HG03039 (cell line): Measurements from ENCODE around the gene LDLRAD4.
A peak's percentile ranks its signal among the peaks of the same experiment; 100 is the strongest.

Source experiments
- ATAC-seq: cut with Tn5 transposase; IDR thresholded peaks from one replicate; pipeline ENCODE4 v1.9.1; 2021; ENCODE audit warnings: mild to moderate bottlenecking, moderate library complexity; ENCODE audit not compliant: unreplicated experiment

Gene LDLRAD4

DNA sequence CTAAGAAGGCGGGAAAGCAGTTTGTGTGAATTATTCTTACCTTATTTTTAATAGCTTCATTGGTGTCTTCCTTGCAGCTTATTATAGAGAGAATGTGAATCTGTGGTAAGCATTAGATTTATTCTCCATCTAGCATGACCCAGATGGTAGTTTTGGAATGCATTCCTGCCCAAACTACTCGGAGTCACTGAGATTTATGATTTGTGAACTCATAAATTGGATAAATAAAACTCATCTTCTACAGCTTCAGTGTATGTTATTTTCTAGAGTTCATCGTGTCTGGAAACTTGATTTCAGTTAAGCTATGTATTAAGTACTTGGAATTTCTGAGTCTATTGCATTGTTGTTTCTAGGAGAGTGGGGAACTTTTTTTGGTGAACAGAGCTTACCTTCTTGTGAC is 337.3 kb downstream of the LDLRAD4 start:
- ATAC-seq = no peak

DNA sequence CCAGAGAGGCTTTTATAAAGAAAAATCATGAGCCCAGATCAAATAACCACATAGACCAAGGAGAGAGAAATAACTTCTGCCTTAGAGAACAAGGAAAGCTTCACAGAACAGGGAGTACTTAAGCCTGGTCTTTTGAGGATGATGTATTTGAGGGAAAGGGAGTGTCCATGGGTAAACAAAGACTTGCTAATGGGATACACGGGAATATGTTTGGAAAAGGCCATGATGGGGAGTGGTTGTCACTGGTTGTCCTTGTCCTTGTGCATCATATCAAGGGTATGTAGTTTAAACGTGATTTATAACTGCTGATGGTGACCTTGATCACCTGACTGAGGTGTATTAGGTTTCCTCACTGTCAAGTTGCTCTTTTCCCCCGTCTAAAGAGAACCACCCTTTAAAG is 337.9 kb downstream of the LDLRAD4 start:
- no peak for ATAC-seq

DNA sequence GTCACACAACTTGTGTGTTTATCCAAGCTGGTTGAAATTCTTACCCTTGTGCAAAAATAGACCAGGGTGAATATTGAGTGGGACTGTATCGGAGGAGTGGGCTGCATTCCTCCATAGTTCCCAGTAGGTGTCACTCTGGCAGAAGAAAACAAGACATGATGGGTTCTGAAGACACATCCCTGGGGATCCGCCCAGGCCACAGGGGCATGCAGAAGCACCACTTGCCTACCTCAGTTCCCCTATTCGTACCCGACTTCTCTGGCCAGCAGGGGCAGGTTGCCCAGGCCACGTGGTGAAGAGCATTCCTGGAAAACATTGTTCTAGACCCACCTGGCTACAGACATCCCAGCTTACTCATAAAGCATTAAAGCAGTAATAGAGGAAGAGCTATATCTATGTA is 339.6 kb downstream of the LDLRAD4 start:
- ATAC-seq = no peak

DNA sequence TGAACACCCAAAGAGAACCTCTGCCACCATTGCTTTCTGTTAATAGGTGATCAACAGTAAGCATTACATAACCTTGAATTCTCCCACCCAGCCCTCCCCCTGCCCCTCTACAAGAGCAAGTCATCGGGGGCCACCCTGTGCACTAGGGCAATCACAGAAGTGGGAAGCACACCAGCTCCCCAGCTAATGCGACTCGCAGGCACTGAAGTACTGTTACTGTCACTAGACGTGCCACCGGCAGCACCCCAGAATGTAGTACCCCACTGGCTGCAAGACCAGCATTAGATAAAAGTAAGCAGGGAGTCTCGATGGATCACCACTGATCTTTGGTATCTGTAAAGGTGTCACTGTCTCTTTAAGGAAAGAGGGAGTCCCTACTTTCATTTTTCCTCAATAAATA is 340.2 kb downstream of the LDLRAD4 start:
- no peak for ATAC-seq

DNA sequence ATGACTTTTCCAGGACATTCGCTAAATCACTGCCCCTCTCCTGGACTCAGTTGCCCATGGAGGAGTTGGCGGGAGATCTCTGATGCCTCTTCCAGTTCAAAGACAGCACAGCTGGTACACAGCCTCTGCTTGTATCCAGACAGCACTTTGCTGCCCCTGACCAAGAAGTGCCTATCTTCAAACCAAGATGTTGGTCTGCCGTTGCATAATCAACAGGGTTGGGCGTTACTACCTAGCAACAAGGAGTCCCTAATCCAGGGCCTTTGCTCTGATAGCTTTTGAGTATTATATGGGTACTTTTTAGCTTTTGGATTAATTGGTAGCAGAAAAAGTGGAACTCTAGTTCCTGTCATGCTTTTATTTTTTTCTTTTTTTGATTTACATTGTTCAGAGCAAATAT is 341.2 kb downstream of the LDLRAD4 start:
- no peak for ATAC-seq

DNA sequence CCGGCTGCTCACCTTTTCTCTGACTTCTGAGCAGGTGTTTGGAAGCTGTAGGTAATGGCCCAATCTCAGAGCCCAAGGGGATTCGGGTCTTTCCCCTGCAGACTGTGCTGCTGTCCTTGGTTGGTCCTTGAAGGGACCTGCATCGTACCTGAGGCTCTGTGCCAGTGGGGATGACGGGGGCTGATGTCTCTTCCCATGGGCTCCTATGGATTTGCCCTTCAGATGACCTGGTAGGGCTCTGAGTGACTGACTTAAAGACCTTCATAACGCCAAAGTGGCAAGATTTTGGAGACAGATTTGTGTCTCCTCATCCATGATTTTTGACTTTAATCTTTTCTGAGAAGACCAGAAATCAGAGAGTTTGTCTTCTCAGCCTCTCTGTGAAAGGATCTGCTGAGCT is 341.7 kb downstream of the LDLRAD4 start:
- ATAC-seq = no peak

DNA sequence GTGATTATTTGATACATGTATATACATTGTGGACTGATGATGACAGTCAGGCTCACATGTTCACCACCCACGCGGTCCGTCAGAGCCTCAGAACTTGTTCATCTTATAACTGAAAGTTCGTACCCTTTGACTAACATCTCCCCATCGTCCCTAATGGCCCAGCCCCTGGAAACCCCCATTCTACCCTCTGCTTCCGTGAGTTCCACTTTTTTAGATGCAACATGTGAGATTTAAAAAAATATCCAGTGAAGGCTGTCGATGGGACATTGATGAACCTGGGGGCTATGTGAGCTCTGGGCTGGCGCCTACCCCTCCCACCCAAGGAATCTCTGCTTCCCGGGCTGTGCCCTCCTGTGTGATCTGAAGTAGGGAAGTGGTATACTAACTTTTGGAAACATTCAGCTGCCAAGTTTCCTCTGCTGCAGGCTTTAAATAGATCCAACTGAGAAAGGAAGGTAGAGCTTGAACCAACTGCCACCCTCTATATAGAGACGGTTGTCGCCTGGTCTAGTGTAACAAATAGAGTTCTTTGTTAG is 344.0 kb downstream of the LDLRAD4 start:
- peak; percentile 48 for ATAC-seq

DNA sequence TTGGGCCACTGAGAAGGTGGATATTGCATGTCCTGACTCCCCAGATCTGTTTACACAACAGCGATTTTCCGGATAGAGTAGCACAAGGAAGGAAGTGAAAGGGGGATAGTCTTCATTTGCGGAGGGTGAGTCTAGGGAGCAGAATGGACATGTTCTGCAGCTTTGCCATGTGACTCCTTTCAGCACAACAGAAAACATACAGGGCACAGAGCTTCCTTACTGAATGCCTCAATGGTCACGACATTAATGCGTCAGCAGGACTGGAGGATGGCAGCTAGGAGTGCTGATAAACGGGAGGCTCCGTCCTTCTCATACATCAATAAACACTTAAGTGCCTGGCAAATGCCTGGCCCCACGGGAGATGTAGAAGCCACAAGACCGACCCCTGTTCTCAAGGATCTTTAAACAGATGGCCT is 344.8 kb downstream of the LDLRAD4 start:
- ATAC-seq = no peak

DNA sequence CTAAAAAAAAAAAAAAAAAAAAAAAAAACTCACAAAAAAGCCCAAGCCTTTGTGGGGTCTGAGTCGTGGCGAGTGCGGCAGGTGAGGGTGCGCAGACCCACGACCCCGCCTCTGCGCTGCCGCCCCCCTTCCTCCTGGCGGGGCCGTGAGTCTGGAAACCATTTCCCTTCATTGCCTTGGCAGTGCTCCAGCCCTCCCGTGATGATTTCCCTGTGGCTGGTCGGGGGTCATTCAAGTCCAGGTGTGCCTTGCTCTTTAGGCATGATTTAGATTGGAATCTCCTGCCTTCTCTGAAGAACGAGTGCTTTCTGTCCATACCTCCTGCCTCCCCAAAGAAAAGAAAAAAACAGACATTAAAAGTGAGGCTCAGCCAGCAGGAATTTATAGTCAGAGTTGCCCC is 346.0 kb downstream of the LDLRAD4 start:
- ATAC-seq = no peak

DNA sequence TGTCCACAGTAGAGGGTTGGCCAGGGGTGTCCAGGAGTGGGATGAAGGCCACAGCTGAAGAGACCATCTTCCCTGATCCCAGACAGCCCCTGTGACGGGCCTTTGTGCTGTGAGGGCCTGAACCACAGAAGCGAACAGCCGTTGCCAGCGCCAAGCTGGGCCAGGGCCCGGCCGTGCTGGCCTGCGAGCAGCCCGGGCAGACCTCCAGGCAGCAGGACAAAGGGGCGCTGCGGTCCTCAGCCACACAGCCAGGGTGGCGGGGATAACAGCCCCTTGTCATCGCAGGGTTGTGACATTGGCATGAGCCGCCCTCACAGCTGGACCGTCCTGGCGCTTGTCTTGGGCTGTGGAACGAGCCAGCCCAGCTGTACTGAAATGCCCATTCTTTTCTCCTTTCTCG is 346.7 kb downstream of the LDLRAD4 start:
- ATAC-seq = no peak

DNA sequence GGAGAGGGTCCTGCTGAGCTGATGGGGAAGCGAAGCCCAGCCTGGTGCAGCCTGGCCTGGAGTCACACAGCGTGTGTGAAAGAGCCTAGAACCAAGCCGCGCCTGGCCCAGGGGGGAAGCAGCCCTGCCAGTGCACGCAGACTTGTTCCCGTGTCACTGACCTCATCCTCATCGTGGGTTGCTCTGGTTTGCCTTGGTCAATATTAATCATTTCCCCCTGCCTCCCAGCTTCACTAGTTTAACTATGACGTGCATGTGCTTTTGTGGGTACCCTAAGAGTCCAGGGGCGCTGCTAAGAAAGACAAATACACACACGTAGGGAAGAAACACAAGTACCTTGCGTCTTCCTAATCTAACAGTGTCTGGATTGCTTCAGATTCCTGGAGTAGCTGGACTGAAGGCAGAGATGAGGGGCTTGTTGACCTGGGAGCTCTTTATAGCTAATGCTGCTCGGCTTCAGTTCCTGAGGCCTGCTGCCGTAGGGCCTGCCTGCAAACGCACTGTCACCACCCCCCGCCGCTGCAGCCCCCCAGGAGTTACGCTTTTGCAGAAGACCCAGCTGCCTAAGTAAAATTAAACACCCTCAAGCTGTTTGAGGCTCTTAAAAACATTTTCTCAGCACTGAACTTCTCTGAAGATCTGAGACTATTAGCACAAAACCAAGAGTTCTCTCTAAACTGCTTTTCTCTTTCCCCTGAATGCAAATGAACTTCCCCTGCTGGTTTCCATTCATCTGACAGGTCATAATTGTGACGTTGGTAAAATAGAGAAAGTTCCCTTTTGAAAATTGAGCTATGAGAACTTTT is 348.6 kb downstream of the LDLRAD4 start:
- peak; percentile 42 for ATAC-seq

DNA sequence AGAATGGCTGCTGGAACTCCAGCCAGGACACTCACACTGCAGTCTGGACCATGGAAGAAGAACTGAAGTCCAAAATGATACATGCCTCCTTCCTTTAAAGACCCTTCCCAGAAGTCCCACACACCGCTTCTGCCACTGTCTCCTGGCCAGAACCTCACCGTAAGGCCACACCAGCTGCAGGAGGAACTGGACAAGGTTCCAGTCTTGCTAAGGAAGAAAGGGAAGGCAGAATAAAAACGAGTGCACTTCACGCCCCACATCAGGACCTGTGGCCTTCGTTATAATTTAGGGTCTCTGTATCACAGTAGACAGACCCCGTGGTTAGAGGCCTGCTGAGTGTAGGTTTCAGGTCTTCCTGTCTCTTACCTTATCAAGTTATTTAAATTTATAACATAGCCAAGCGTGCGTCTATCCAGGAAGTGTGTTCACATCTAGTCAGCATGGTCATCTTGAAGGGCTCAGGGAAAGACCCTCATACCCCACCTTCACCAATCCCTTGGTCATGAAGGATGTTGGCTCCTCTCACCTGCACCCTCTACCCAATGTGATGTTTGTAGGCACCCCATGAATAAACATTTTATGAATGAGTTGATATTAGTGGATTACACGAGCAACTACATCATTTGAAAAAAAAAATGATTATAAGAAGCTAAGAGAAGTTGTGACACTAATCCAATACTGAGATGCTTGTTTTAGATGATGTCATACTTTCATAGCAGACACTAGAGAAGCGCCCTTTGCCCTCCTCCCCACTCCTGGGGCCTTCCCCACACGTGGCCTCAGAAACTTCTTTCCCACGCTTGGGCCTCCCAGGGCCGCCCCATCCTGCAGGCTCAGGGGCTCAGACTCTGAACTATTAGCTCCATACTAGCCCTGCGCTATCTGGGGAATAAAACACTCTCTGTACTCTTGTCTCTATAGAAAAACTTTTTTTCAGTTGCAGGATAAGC is 350.2 kb downstream of the LDLRAD4 start:
- ATAC-seq = peak; percentile 60

DNA sequence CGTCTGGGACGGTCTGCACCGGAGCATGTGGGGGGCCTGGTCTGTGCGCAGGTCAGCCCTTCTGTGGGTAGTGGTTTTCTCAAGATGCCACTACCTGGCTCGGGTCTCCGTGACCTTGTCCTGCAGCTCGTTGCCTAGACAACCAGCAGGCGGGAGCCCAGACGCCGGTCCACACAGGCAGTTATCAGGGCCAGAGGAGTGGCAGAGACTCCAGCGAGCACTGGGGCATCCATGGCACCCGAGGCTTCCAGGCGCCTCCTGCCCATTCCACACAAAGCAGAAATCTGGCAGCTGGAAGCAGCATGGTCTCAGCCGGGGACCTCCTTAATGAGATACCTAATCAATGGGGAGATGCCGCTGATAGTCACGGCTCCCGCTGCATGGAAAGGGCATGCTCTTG is 351.7 kb downstream of the LDLRAD4 start:
- ATAC-seq = no peak

DNA sequence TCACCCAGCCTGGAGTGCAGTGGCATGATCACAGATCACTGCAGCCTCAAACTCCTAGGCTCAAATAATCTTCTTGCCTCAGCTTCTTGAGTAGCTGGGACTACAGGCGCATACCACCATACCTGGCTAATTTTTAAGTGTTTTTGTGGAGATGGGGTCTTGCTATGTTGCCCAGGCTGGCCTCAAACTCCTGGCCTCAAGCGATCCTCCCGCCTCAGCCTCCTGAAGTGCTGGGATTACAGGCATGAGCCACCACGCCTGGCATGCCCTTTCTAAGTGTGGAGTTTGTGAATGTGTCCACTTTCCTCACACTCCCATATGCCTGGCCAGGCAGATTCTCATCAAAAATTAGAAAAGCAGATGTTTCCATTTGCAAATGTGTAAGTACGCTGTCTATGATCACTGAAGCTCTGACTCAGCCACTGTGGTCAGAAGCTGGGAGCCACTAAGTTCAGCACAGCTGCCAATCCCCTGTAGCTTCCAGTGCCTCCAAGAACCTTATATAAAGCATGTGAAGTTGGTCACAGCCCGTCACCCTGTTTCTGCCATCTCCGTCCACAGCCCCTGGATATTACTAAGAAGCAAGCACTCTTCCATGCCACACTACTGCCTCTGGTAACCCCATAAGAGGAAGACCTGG is 352.4 kb downstream of the LDLRAD4 start:
- no peak for ATAC-seq

DNA sequence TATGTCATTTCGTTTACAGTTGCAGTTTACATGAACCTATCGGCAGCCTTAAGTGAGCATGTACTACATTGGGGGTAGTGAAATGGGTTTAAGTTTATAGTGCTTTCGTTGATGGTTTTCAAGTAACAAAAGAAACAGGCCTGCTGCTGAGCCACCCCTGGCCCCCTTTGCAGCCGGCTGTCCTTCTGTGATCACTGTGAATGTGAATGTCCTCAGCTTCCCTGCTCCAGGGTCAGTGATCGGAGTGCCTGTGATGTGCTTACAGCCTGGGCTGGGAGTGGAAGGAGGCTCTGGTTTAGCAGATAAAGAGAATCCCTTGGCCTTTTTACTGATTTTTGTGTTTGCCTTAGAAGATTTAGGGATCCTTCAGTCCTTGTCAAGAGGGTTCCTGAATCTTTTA is 353.6 kb downstream of the LDLRAD4 start:
- ATAC-seq = no peak

DNA sequence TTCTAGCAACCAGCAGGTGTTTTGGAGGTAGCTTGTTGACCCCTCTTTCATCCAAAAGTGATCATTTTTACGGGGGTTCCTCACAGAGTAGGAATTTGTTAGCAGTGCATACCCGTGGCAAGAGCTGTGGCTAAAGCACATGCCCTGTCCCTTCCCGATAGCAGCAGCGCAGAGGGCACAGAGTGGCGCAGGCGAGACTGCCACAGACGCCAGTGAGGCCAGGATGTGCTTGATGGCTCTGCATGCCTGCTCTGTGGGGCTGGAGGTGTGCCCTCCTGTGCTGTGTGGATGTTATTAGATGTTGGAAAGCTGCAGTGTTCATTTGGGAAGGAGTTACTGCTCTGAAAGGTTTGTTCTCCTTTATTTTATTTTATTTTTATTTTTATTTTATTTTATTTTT is 354.2 kb downstream of the LDLRAD4 start:
- no peak for ATAC-seq

DNA sequence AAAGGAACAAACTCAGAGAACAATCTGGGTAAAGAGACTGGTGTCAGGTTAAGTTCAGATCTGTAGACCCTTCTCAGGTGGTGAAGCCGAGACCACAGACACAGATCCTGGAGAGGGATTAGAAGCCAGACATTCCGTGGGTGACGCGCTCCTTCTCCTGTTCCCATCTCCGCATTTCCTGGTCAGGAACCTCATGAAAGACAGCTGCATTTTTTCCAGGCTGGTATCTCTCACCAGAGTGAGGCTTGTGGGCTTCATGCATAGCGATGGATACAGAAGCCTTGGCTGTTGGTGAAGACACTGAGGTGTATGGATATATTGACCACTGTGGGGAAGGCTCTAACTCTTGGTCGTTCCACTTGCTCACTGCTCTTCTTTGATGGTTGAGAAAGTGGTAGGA is 355.2 kb downstream of the LDLRAD4 start:
- no peak for ATAC-seq

DNA sequence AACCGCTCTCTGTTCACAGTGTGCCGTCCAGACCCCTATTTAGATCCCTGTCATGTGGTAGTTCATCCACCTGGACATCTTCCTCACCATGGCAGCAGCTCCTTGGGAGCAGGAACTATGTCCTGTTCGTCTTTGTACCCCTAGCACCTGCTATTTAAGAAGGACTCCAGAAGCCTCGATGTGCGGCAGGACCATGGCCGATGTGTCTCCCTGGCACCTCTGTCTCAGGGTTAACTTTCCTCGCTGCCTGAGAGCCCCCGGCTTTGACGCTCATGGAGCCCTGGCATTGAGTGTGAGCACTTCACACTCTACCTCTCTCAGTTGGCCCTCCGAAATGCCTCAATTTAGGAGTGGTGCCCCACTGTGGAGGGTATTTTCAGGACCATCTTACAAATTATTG is 355.8 kb downstream of the LDLRAD4 start:
- no peak for ATAC-seq

DNA sequence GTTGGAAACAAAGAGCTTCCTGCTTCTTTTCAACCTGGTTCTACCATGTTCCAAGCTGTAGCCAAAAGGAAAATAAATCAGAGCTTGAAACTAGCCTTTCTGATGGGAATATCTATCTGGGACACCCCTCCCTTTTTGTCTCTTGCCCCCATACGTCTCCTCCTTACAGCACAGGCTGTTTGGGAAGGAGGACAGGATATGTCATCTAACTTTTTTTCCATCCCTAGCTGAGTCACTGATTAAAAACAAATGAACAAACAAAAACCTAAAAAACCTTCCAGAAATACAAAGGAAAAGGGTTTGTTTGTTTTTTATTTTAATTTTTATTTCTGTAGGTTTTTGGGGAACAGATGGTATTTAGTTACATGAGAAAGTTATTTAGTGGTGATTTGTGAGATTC is 356.2 kb downstream of the LDLRAD4 start:
- no peak for ATAC-seq

DNA sequence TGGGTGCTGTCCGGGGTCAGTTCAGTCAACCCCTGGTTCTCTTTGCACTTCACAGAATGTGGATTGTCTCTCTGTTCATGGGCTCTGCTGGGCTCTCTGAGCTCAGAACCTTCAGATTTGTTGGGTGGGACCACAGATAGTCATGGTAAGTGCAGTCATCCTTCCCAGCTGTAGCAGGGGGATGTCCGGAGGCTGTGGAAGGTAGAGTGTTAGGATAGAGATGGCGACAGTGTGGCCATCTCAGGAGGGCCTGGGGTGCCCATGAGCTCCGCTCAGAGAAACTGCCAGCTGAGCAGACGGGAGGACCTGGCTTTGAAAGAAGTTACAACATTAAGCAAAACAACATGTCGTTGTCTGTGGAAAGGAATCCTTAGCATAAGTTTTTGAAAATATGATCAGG is 358.0 kb downstream of the LDLRAD4 start:
- peak; percentile 15 for ATAC-seq

DNA sequence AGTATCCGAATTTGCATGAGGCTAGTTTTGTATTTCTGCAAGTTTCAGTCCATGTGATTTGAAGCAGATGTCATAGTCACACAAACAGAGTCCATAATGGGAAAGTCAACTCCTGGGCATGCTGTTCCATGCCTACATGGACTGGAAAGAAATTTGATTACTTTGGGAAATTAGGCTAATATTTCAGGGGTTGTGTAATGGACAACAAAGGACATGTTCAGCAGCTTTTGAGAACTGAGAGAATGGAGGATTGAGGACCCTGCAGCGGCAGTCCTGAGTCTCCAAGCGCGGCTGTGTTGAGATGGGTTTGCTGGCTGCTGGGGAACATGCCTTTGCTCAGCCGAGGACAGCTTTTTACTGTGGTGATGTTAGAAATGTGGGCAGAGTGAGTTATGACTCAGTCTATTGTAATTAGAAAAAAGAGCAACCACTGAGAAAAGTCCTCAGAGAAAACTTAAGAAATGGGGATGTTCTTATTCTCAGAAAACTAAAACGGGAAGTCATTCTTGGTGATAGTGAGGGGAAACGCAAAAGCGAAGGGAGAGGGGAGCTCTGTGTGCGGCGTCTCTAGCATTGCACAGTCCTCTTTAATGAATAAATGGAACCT is 358.6 kb downstream of the LDLRAD4 start:
- peak; percentile 74 for ATAC-seq
